Measurements from ENCODE around the gene ABCA2. TPM values are rescaled to one million over a fixed set of nuclear protein-coding genes. Genes with fewer than 3 reads are reported as not detected.

ABCA2 gene
- total RNA-seq, 1 experiment from 2014 or later, result 22.4 TPM

- peaks cover 6% of the 10 kb centered on the region for H3K23me2 ChIP-seq (ENCODE audit: insufficient read length, low read depth, low read length, poor library complexity, severe bottlenecking)
- H4K5ac ChIP-seq (ENCODE audit: insufficient read length, low read depth, low read length), result no peak within 1 kb of the TSS
- no peak within 1 kb of the TSS for H2BK12ac ChIP-seq (ENCODE audit: insufficient read length, low read depth, low read length)
- H3K56ac ChIP-seq (ENCODE audit: insufficient read length, low read depth, low read length), result no peak within 1 kb of the TSS
- Mint-ChIP-seq H3K9me3 (no peaks in the 10 kb centered on the region), H3K4me1 (peaks cover 9 to 12% of the 10 kb centered on the region in 2 experiments), H3K27me3 (ENCODE audit: low read depth) (peaks cover 6% of the 10 kb centered on the region), H3K27ac (no peak within 1 kb of the TSS), H3K36me3 (ENCODE audit: insufficient read depth in 1 of 3, low read depth in 3 of 3) (peaks cover 0 to 8% (median 2%) of the 10 kb centered on the region in 3 experiments; a peak in 4 of 7 replicates), H3K4me3 (peak within 1 kb of the TSS; percentile 40 to 46; a peak in 3 of 5 replicates)
- H2BK5ac ChIP-seq (ENCODE audit: insufficient read length, low read length), result no peak within 1 kb of the TSS
- H2BK120ac ChIP-seq (ENCODE audit: low read depth, low read length, poor library complexity, severe bottlenecking), result no peak within 1 kb of the TSS
- TF ChIP-seq CTCF (conservative IDR thresholded peaks at IDR 0.05), result no peak
- H3K14ac ChIP-seq (ENCODE audit: insufficient read depth, low read length), result no peak within 1 kb of the TSS
- H4K20me1 ChIP-seq (ENCODE audit: control insufficient read depth, insufficient read depth, insufficient read length), result no peaks in the 10 kb centered on the region
- H3K18ac ChIP-seq (ENCODE audit: insufficient read length, low read depth, low read length), result no peak within 1 kb of the TSS
- no peak within 1 kb of the TSS for H2AK5ac ChIP-seq (ENCODE audit: insufficient read length, low read length)
- WGBS (ENCODE audit: extremely low coverage, insufficient read length, low lambda C conversion rate), result no CpG with 5 or more reads among the region's 35 CpGs
- no peaks in the 10 kb centered on the region for H3K9me3 ChIP-seq (ENCODE audit: control insufficient read depth, low read depth, low read length)
- H4K8ac ChIP-seq (replicated peaks; ENCODE audit: insufficient read length, low read depth, low read length), result no peak within 1 kb of the TSS
- no peaks in the 10 kb centered on the region for H3K79me1 ChIP-seq (ENCODE audit: insufficient read depth, low read depth, low read length, poor library complexity, severe bottlenecking)
- H4K91ac ChIP-seq (ENCODE audit: insufficient read length, low read depth, low read length), result no peak within 1 kb of the TSS
- H2BK20ac ChIP-seq (ENCODE audit: low read depth, low read length, poor library complexity, severe bottlenecking), result no peak within 1 kb of the TSS
- H3K4me2 ChIP-seq (ENCODE audit: insufficient read depth, insufficient read length, low read length), result peak within 1 kb of the TSS; percentile 37
- no peak within 1 kb of the TSS for H3K23ac ChIP-seq (ENCODE audit: insufficient read length, low read depth, low read length)
- H3K79me2 ChIP-seq (ENCODE audit: insufficient read depth, low read length), result no peaks in the 10 kb centered on the region
- no peaks in the 10 kb centered on the region for H3K27me3 ChIP-seq (ENCODE audit: insufficient read depth, low read length)
- H3K9ac ChIP-seq (ENCODE audit: extremely low read depth, insufficient read length, low read length), result no peak within 1 kb of the TSS
- no peaks in the 10 kb centered on the region for H3K4me1 ChIP-seq (ENCODE audit: insufficient read depth, low read length)
- peak; percentile 76 for DNase-seq
- H3T11ph ChIP-seq (ENCODE audit: low read length), result no peak within 1 kb of the TSS
- H2AFZ ChIP-seq (ENCODE audit: low read length), result no peak within 1 kb of the TSS
- no peak within 1 kb of the TSS for H3K27ac ChIP-seq (ENCODE audit: insufficient read length, low read depth, low read length)
- no peak within 1 kb of the TSS for H3K4ac ChIP-seq (ENCODE audit: low read depth, low read length)
- no peak within 1 kb of the TSS for H2BK15ac ChIP-seq (ENCODE audit: low read depth, low read length)
Measured at GRCh38 chr9:136996361-136997292, 31.4 kb downstream of the ABCA2 start, which contains the start of gene CLIC3. TSS of gene CLIC3 (minus strand) at chr9:136996568. CDS start at chr9:136996543, 25 bp downstream.

Data from H9 (cell line).